Neural cell (in vitro differentiated cells): Measurements from ENCODE around the gene AGXT. TPM values are rescaled to one million over a fixed set of nuclear protein-coding genes. Genes with fewer than 3 reads are reported as not detected.

Source experiments
- H2AFZ ChIP-seq: fragments of 200-600, 300-800 bp; sonication (generic), shearing (Covaris generic); 2 replicates; pipeline ENCODE4 v1.6.0; 2014; ENCODE audit warnings: low read depth, mild to moderate bottlenecking, antibody characterized with exemption, low read length, moderate library complexity
- H3F3A ChIP-seq: fragments of 200-600 bp; shearing (Covaris generic); 2 replicates; pipeline ENCODE4 v1.6.1; 2016; ENCODE audit warnings: mild to moderate bottlenecking, moderate library complexity, mixed read lengths, antibody characterized with exemption, low read length; ENCODE audit not compliant: insufficient read depth, poor library complexity, severe bottlenecking
- H3K27ac ChIP-seq: fragments of 200-600, 300-800 bp; sonication (generic), shearing (Covaris generic); 2 replicates; pipeline ENCODE4 v1.5.1; 2014; ENCODE audit warnings: mild to moderate bottlenecking, low read length, moderate library complexity
- H3K27me3 ChIP-seq: fragments of 300-800, 200-600 bp; sonication (generic), shearing (Covaris generic); 2 replicates; pipeline ENCODE4 v1.6.0; 2014; ENCODE audit warnings: mild to moderate bottlenecking, low read depth, low read length, moderate library complexity; ENCODE audit not compliant: insufficient read depth
- H3K36me3 ChIP-seq: fragments of 300-800, 200-600 bp; sonication (generic), shearing (Covaris generic); 2 replicates; pipeline ENCODE4 v1.5.1; 2014; ENCODE audit warnings: mild to moderate bottlenecking, antibody characterized with exemption, low read length, moderate library complexity; ENCODE audit not compliant: insufficient read depth
- H3K4me2 ChIP-seq: fragments of 300-800, 200-600 bp; sonication (generic), shearing (Covaris generic); 2 replicates; pipeline ENCODE4 v1.6.0; 2014; ENCODE audit warnings: mild to moderate bottlenecking, low read length
- H3K4me3 ChIP-seq: fragments of 300-800, 200-600 bp; sonication (generic), shearing (Covaris generic); 2 replicates; pipeline ENCODE4 v1.5.1; 2014; ENCODE audit warnings: mild to moderate bottlenecking, low read length, moderate library complexity
- H3K79me2 ChIP-seq: fragments of 200-600 bp; shearing (Covaris generic); replicated peaks from 2 replicates; pipeline ENCODE4 v1.6.0; 2014; ENCODE audit warnings: mild to moderate bottlenecking, low read length, moderate library complexity; ENCODE audit not compliant: insufficient read depth
- H3K9ac ChIP-seq: fragments of 300-800, 200-600 bp; sonication (generic), shearing (Covaris generic); 2 replicates; pipeline ENCODE4 v1.6.1; 2016; ENCODE audit warnings: mild to moderate bottlenecking, low read length, mixed read lengths
- H3K9me2 ChIP-seq: fragments of 200-600 bp; shearing (Covaris generic); 2 replicates; pipeline ENCODE4 v1.6.1; 2016; ENCODE audit warnings: mild to moderate bottlenecking, low read length, mixed read lengths; ENCODE audit not compliant: insufficient read depth
- H3K9me3 ChIP-seq: fragments of 200-600, 300-800 bp; sonication (generic), shearing (Covaris generic); 2 replicates; pipeline ENCODE4 v1.6.1; 2016; ENCODE audit warnings: mild to moderate bottlenecking, mixed run types, low read length, moderate library complexity, mixed read lengths
- H4K20me1 ChIP-seq: fragments of 200-600 bp; shearing (Covaris generic); 2 replicates; pipeline ENCODE4 v1.6.1; 2016; ENCODE audit warnings: mild to moderate bottlenecking, mixed run types; ENCODE audit not compliant: insufficient read depth
- EP300 ChIP-seq: fragments of 450-650 bp; conservative IDR thresholded peaks from 2 replicates; pipeline ENCODE4 v1.6.1; 2014; ENCODE audit warnings: antibody characterized with exemption, mild to moderate bottlenecking, moderate library complexity; ENCODE audit not compliant: poor library complexity, severe bottlenecking
- EZH2 ChIP-seq: fragments of 200-600, 300-800 bp; shearing (Covaris generic), sonication (generic); IDR thresholded peaks from 2 replicates; pipeline ENCODE4 v1.6.1; 2014; ENCODE audit warnings: antibody characterized with exemption, low read length, borderline replicate concordance, mild to moderate bottlenecking; ENCODE audit not compliant: insufficient read depth, poor library complexity, severe bottlenecking
- MXI1 ChIP-seq: fragments of 450-650 bp; conservative IDR thresholded peaks from 2 replicates; pipeline ENCODE4 v1.6.1; 2014; ENCODE audit warnings: antibody characterized with exemption, mild to moderate bottlenecking; ENCODE audit not compliant: poor library complexity, severe bottlenecking
- POLR2AphosphoS5 ChIP-seq: IDR thresholded peaks from 2 replicates; pipeline ENCODE4 v1.6.1; 2012
- RAD21 ChIP-seq: fragments of 450-650 bp; conservative IDR thresholded peaks from 2 replicates; pipeline ENCODE4 v1.6.1; 2014; ENCODE audit warnings: antibody characterized with exemption, mild to moderate bottlenecking, moderate library complexity
- SMC3 ChIP-seq: fragments of 450-650 bp; conservative IDR thresholded peaks from 2 replicates; pipeline ENCODE4 v1.6.1; 2014; ENCODE audit warnings: antibody characterized with exemption, mild to moderate bottlenecking, moderate library complexity; ENCODE audit not compliant: poor library complexity
- TAF1 ChIP-seq: IDR thresholded peaks from 2 replicates; pipeline ENCODE4 v1.6.1; 2012; ENCODE audit warnings: low read depth
- polyA plus RNA-seq: library from polyadenylated mRNA; depleted of rRNA; stranded (reverse); fragments of >200 nt; gene quantifications from 2 replicates; pipeline ENCODE4 v1.2.3, GENCODE V29; 2014
- TF ChIP-seq, protein P1 (sequence below): fragments of 450-650 bp; IDR thresholded peaks from 2 replicates; pipeline ENCODE4 v1.5.1; 2014; ENCODE audit warnings: antibody characterized with exemption, mild to moderate bottlenecking, moderate library complexity; ENCODE audit not compliant: poor library complexity, severe bottlenecking
- TF ChIP-seq, protein P2 (sequence below): IDR thresholded peaks from 2 replicates; pipeline ENCODE4 v1.6.1; 2012; ENCODE audit warnings: borderline replicate concordance

Gene AGXT
- polyA plus RNA-seq, 1 donor from 2014 or later: not detected

DNA sequence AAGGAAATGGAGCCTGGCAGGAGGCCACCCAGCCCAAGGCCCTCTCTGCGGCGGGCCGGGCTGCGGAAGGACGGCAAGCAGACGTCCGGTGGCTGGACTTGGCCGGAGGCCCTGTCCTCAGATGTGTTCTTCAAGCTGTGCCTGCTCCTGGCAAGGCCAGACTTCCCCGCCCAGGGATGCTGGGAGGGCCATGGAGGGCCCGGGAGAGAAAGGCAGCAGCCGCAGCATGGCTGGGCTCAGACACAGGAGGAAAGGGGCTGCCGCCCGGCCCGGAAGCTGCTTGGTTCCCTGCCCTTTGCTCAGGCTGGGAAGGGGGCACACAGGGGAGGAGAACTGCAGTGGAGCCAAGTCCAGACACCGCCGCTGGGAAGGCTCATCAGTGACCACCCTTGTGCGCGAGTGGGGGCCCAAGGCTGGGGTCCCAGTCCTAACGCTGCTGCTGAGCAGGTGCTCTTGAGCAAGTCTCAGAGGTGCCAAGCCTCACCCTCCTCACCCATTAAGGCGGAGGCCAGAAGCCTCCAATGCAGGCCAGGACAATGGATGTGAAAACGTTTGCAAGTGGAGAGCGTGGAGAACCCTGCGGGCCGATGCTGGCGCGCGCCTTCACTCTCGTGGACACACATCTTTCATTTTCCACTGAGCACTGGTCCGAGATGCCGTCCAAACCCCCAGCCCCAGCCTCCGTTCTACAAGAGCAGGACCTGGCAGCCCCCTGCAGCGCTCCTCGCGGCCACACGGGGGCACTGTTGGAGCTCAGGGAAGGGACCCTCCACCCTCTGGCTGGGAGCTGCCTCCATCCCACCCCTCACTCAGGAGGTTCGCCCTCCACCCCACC, 45.4 kb downstream of the AGXT start:
- Histone ChIP-seq H3K36me3 (no peaks in the 10 kb centered on the region), H3K27me3 (peaks cover 6% of the 10 kb centered on the region), H3F3A (no peaks in the 10 kb centered on the region), H3K79me2 (no peaks in the 10 kb centered on the region), H3K27ac (no peak overlapping the region), H4K20me1 (no peaks in the 10 kb centered on the region), H3K4me2 (no peak overlapping the region), H3K9me2 (no peaks in the 10 kb centered on the region), H3K9ac (no peak overlapping the region), H3K9me3 (no peaks in the 10 kb centered on the region), H3K4me3 (no peak overlapping the region), H2AFZ (no peak overlapping the region)
- TF ChIP-seq TAF1 (no peak), MXI1 (no peak), SMC3 (peak; percentile 58), POLR2AphosphoS5 (no peak), EP300 (no peak), RAD21 (peak; percentile 42), EZH2 (no peak)
- TF ChIP-seq, protein P1, sequence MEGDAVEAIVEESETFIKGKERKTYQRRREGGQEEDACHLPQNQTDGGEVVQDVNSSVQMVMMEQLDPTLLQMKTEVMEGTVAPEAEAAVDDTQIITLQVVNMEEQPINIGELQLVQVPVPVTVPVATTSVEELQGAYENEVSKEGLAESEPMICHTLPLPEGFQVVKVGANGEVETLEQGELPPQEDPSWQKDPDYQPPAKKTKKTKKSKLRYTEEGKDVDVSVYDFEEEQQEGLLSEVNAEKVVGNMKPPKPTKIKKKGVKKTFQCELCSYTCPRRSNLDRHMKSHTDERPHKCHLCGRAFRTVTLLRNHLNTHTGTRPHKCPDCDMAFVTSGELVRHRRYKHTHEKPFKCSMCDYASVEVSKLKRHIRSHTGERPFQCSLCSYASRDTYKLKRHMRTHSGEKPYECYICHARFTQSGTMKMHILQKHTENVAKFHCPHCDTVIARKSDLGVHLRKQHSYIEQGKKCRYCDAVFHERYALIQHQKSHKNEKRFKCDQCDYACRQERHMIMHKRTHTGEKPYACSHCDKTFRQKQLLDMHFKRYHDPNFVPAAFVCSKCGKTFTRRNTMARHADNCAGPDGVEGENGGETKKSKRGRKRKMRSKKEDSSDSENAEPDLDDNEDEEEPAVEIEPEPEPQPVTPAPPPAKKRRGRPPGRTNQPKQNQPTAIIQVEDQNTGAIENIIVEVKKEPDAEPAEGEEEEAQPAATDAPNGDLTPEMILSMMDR: peak; percentile 65

DNA sequence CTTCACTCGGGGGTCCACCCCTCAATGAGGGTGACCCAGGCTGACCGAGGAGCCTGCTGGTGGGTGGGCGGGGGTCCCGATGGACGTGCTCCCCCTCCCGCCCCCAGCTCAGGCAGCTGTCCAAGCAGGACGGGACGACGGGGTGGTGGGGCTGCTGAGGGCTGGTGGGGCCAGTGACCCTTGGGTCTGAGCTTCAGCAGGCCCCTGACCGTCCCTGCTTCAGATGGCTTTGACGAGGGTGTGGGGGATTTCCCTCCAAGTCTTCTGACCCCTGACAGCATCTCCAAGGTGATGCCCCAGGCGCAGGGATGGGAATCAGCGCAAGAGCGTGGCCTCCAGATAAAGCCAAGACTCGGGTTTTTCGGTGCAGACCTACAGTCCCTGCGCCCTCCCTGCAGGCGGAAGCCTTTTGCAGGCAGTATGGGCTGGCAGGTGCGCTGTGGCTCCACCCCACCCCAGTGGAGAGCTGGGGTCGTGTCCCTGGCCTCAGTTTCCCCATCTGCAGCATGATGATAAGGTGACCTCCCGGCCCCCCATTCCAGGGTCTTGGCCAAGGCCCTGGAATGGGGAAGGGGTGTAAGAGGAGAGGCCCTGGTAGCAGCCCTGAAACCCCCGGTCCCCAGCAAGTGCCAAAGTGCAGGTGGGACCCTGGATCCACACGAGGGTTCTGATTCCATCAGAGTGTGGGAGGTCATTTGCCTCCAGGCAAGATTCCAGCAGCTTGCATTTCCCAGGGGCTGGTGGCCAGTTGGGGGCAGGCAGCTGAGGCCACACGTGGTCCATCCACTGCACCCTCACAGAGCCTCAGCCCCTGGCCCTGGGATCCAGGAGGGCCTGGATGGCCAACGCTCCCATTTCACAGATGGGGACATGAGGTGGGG, 46.3 kb downstream of the AGXT start:
- Histone ChIP-seq H3K9me2 (no peaks in the 10 kb centered on the region), H3K79me2 (no peaks in the 10 kb centered on the region), H3K4me2 (no peak overlapping the region), H3F3A (no peaks in the 10 kb centered on the region), H3K27ac (no peak overlapping the region), H3K9ac (no peak overlapping the region), H3K36me3 (no peaks in the 10 kb centered on the region), H2AFZ (no peak overlapping the region), H3K4me3 (no peak overlapping the region), H4K20me1 (no peaks in the 10 kb centered on the region), H3K27me3 (peaks cover 6% of the 10 kb centered on the region), H3K9me3 (no peaks in the 10 kb centered on the region)
- no peak for TF ChIP-seq SMC3
- no peak for TF ChIP-seq MXI1
- no peak for TF ChIP-seq RAD21
- TF ChIP-seq, protein P1: no peak
- no peak for TF ChIP-seq POLR2AphosphoS5
- no peak for TF ChIP-seq EP300
- no peak for TF ChIP-seq EZH2
- TF ChIP-seq, protein P2, sequence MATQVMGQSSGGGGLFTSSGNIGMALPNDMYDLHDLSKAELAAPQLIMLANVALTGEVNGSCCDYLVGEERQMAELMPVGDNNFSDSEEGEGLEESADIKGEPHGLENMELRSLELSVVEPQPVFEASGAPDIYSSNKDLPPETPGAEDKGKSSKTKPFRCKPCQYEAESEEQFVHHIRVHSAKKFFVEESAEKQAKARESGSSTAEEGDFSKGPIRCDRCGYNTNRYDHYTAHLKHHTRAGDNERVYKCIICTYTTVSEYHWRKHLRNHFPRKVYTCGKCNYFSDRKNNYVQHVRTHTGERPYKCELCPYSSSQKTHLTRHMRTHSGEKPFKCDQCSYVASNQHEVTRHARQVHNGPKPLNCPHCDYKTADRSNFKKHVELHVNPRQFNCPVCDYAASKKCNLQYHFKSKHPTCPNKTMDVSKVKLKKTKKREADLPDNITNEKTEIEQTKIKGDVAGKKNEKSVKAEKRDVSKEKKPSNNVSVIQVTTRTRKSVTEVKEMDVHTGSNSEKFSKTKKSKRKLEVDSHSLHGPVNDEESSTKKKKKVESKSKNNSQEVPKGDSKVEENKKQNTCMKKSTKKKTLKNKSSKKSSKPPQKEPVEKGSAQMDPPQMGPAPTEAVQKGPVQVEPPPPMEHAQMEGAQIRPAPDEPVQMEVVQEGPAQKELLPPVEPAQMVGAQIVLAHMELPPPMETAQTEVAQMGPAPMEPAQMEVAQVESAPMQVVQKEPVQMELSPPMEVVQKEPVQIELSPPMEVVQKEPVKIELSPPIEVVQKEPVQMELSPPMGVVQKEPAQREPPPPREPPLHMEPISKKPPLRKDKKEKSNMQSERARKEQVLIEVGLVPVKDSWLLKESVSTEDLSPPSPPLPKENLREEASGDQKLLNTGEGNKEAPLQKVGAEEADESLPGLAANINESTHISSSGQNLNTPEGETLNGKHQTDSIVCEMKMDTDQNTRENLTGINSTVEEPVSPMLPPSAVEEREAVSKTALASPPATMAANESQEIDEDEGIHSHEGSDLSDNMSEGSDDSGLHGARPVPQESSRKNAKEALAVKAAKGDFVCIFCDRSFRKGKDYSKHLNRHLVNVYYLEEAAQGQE: no peak
- no peak for TF ChIP-seq TAF1
